ENCODE measurements around the gene LRRC14B. TPM values are rescaled to one million over a fixed set of nuclear protein-coding genes. Genes with fewer than 3 reads are reported as not detected.
A peak's percentile ranks its signal among the peaks of the same experiment; 100 is the strongest.

LRRC14B gene
- total RNA-seq, 2 donors from 2014 or later, result not detected

- ATAC-seq, result no peak
- no peak overlapping the region for H3K4me3 ChIP-seq
- no peaks in the 10 kb centered on the region for H3K27me3 ChIP-seq
- WGBS, 2 donors, result 78 to 82% methylated on average over 9 to 25 of the region's 28 CpGs
- no peaks in the 10 kb centered on the region for H3K9me3 ChIP-seq
- peaks cover 17% of the 10 kb centered on the region for H3K4me1 ChIP-seq
- DNase-seq, result no peak
- H3K27ac ChIP-seq, result no peak overlapping the region
- H3K36me3 ChIP-seq (replicated peaks in 1 of 2; ENCODE audit: insufficient read depth in 1 of 2, low read depth in 2 of 2), result no peaks in the 10 kb centered on the region
- TF ChIP-seq CTCF (IDR thresholded peaks at IDR 0.05) (no peak), POLR2A (IDR thresholded peaks at IDR 0.05) (no peak)
- intact Hi-C loops (cut with DNase I), result no loop called here
These were observed 4.9 kb upstream of the LRRC14B start for GRCh38 chr5:186091-187041.

- no peak for TF ChIP-seq POLR2A (IDR thresholded peaks at IDR 0.05)
- TF ChIP-seq CTCF (IDR thresholded peaks at IDR 0.05), result no peak
- Histone ChIP-seq H3K27ac (no peak overlapping the region), H3K4me3 (no peak overlapping the region), H3K9me3 (no peaks in the 10 kb centered on the region), H3K27me3 (no peaks in the 10 kb centered on the region), H3K36me3 (replicated peaks in 1 of 2; ENCODE audit: insufficient read depth in 1 of 2, low read depth in 2 of 2) (no peaks in the 10 kb centered on the region), H3K4me1 (peaks cover 24% of the 10 kb centered on the region)
- intact Hi-C loops (cut with DNase I), result no loop called here
- ATAC-seq (no peak), DNase-seq (no peak)
- 77% methylated on average over 5 to 13 of the region's 13 CpGs for WGBS, 2 donors
These were observed 4.3 kb upstream of the LRRC14B start for GRCh38 chr5:187042-187431.

GRCh38 chr5:187617-188451, 3.5 kb upstream of the LRRC14B start:
- Histone ChIP-seq H3K9me3 (no peaks in the 10 kb centered on the region), H3K36me3 (replicated peaks in 1 of 2; ENCODE audit: insufficient read depth in 1 of 2, low read depth in 2 of 2) (no peaks in the 10 kb centered on the region), H3K27ac (no peak overlapping the region), H3K27me3 (no peaks in the 10 kb centered on the region), H3K4me3 (no peak overlapping the region), H3K4me1 (peaks cover 24% of the 10 kb centered on the region)
- intact Hi-C loops (cut with DNase I), result no loop called here
- TF ChIP-seq CTCF (IDR thresholded peaks at IDR 0.05) (no peak), POLR2A (IDR thresholded peaks at IDR 0.05) (no peak)
- WGBS, 2 donors, result 34 to 52% methylated on average over 7 to 20 of the region's 21 CpGs
- no peak for ATAC-seq
- DNase-seq, result peak in 1 of 4 donors; percentile 16

GRCh38 chr5:188488-189481, 2.5 kb upstream of the LRRC14B start:
- Histone ChIP-seq H3K9me3 (no peaks in the 10 kb centered on the region), H3K27me3 (no peaks in the 10 kb centered on the region), H3K4me3 (no peak overlapping the region), H3K27ac (no peak overlapping the region), H3K4me1 (peaks cover 24% of the 10 kb centered on the region), H3K36me3 (replicated peaks in 1 of 2; ENCODE audit: insufficient read depth in 1 of 2, low read depth in 2 of 2) (no peaks in the 10 kb centered on the region)
- intact Hi-C loops (cut with DNase I), result no loop called here
- peak; percentile 84 for ATAC-seq
- no peak for TF ChIP-seq POLR2A (IDR thresholded peaks at IDR 0.05)
- peak; percentile 87 to 97 (median 90) for TF ChIP-seq CTCF (IDR thresholded peaks at IDR 0.05)
- DNase-seq, result peak; percentile 87 to 89 (median 88)
- 29 to 50% methylated on average over 11 to 37 of the region's 37 CpGs for WGBS, 2 donors

Data from body of pancreas (tissue), 4 donors.